Loucy (cell line): ENCODE data around the gene ZNF236.

ENCODE experiments used
- H2AFZ ChIP-seq: fragments of 200-600 bp; sonication (generic); 2 replicates; pipeline ENCODE4 v1.6.0; 2016; ENCODE audit warnings: antibody characterized with exemption, mild to moderate bottlenecking, low read length, moderate library complexity
- H3F3A ChIP-seq: fragments of 200-600 bp; 2 replicates; pipeline ENCODE4 v1.6.0; 2016; ENCODE audit warnings: antibody characterized with exemption, low read depth, mild to moderate bottlenecking
- H3K27me3 ChIP-seq: fragments of 200-600 bp; sonication (generic); 2 replicates; pipeline ENCODE4 v1.6.1; 2014; ENCODE audit warnings: low read length, mild to moderate bottlenecking; ENCODE audit not compliant: insufficient read depth, poor library complexity, severe bottlenecking
- H3K36me3 ChIP-seq: fragments of 200-600 bp; sonication (generic); 2 replicates; pipeline ENCODE4 v1.6.1; 2016; ENCODE audit warnings: low read length; ENCODE audit not compliant: insufficient read depth
- H3K4me1 ChIP-seq: fragments of 200-600 bp; sonication (generic); 2 replicates; pipeline ENCODE4 v1.5.1; 2014; ENCODE audit warnings: low read length, mild to moderate bottlenecking; ENCODE audit not compliant: insufficient read depth, poor library complexity, severe bottlenecking
- H3K4me2 ChIP-seq: fragments of 200-600 bp; sonication (generic); 2 replicates; pipeline ENCODE4 v1.6.0; 2014; ENCODE audit warnings: antibody characterized with exemption, low read length, low read depth, mild to moderate bottlenecking; ENCODE audit not compliant: poor library complexity, severe bottlenecking
- H3K4me3 ChIP-seq: fragments of 200-600 bp; sonication (generic); 2 replicates; pipeline ENCODE4 v1.5.1; 2014; ENCODE audit warnings: low read length, mild to moderate bottlenecking, mixed read lengths; ENCODE audit not compliant: poor library complexity, severe bottlenecking
- H3K79me2 ChIP-seq: fragments of 200-600 bp; sonication (generic); 2 replicates; pipeline ENCODE4 v1.6.1; 2014; ENCODE audit warnings: low read length; ENCODE audit not compliant: insufficient read depth
- H3K9ac ChIP-seq: fragments of 200-600 bp; sonication (generic); 2 replicates; pipeline ENCODE4 v1.6.0; 2014; ENCODE audit warnings: mild to moderate bottlenecking, low read depth, low read length, moderate library complexity; ENCODE audit not compliant: poor library complexity, severe bottlenecking
- H3K9me2 ChIP-seq: fragments of 200-600 bp; sonication (generic); replicated peaks from 2 replicates; pipeline ENCODE4 v1.6.1; 2016; ENCODE audit warnings: low read depth, low read length, mixed read lengths
- H3K9me3 ChIP-seq: fragments of 200-600 bp; sonication (generic); 2 replicates; pipeline ENCODE4 v1.6.1; 2014; ENCODE audit warnings: mild to moderate bottlenecking, antibody characterized with exemption, low read length, low read depth; ENCODE audit not compliant: insufficient read depth
- H4K20me1 ChIP-seq: fragments of 200-600 bp; sonication (generic); 2 replicates; pipeline ENCODE4 v1.6.0; 2014; ENCODE audit warnings: antibody characterized with exemption, low read length, mild to moderate bottlenecking; ENCODE audit not compliant: insufficient read depth, poor library complexity, severe bottlenecking
- CTCF ChIP-seq: fragments of 200-600 bp; sonication (generic); conservative IDR thresholded peaks from 2 replicates; pipeline ENCODE4 v1.5.1; 2014; ENCODE audit warnings: mild to moderate bottlenecking, antibody characterized with exemption, low read length
- EZH2phosphoT487 ChIP-seq: fragments of 200-600 bp; IDR thresholded peaks from 2 replicates; pipeline ENCODE4 v1.6.1; 2018; ENCODE audit warnings: antibody characterized with exemption, mild to moderate bottlenecking, moderate library complexity, borderline replicate concordance

The ZNF236 gene

GRCh38 chr18:76935722-76936337 lies 113.5 kb downstream of the ZNF236 start:
- Histone ChIP-seq H3K4me1 (peaks cover 7% of the 10 kb centered on the region), H3K4me2 (no peak overlapping the region)
- TF ChIP-seq CTCF (no peak), EZH2phosphoT487 (no peak)

DNA sequence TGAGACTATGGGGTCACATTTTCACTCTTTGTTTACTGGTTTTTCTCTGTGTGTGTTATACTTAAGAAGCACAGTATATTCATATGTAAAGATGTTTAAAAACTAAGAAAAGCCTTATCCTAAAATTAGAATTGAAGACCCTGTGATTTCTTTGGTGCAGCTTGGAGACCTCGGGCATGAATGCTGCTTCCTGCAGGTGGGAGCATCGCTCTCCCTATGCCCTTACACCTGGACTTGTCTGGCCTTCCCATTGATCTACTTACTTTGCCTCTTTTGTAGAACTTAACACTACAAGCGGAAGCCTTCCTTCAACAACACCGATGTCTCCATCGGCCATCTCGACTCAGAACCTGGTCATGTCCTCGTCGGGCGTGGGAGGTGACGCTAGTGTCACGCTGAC lies 114.5 kb downstream of the ZNF236 start:
- peaks cover 31% of the 10 kb centered on the region; the same call in 1 of the 2 replicates for H3K36me3 ChIP-seq
- H3K27me3 ChIP-seq = no peaks in the 10 kb centered on the region

More at GRCh38 chr18:76935722-76936337, 113.5 kb downstream of the ZNF236 start:
- no peaks in the 10 kb centered on the region for H3K9me3 ChIP-seq
- no peaks in the 10 kb centered on the region for H3K27me3 ChIP-seq
- peaks cover 31% of the 10 kb centered on the region; the same call in 1 of the 2 replicates for H3K36me3 ChIP-seq
- H3K79me2 ChIP-seq = no peaks in the 10 kb centered on the region
- no peaks in the 10 kb centered on the region for H3F3A ChIP-seq
- no peaks in the 10 kb centered on the region for H4K20me1 ChIP-seq
- no peak overlapping the region for H2AFZ ChIP-seq
- no peak overlapping the region for H3K4me3 ChIP-seq
- H3K9me2 ChIP-seq = no peaks in the 10 kb centered on the region
- no peak overlapping the region for H3K9ac ChIP-seq

GRCh38 chr18:76937597-76937996 lies 115.2 kb downstream of the ZNF236 start:
- H3K9ac ChIP-seq = no peak overlapping the region
- H3K9me3 ChIP-seq = no peaks in the 10 kb centered on the region
- no peaks in the 10 kb centered on the region for H4K20me1 ChIP-seq
- H3K4me2 ChIP-seq = no peak overlapping the region
- H3K9me2 ChIP-seq = no peaks in the 10 kb centered on the region
- H3K4me1 ChIP-seq = no peaks in the 10 kb centered on the region
- H3K4me3 ChIP-seq = no peak overlapping the region
- H2AFZ ChIP-seq = no peak overlapping the region
- H3F3A ChIP-seq = no peaks in the 10 kb centered on the region
- H3K79me2 ChIP-seq = no peaks in the 10 kb centered on the region
- no peak for TF ChIP-seq CTCF
- no peak for TF ChIP-seq EZH2phosphoT487
- peaks cover 31% of the 10 kb centered on the region; the same call in 1 of the 2 replicates for H3K36me3 ChIP-seq
- no peaks in the 10 kb centered on the region for H3K27me3 ChIP-seq

More for the DNA sequence above, 114.5 kb downstream of the ZNF236 start:
- H4K20me1 ChIP-seq = no peaks in the 10 kb centered on the region
- H3K4me3 ChIP-seq = no peak overlapping the region
- H3K79me2 ChIP-seq = no peaks in the 10 kb centered on the region
- H3K4me1 ChIP-seq = peaks cover 4% of the 10 kb centered on the region
- H2AFZ ChIP-seq = no peak overlapping the region
- TF ChIP-seq EZH2phosphoT487 (no peak), CTCF (no peak)
- no peak overlapping the region for H3K4me2 ChIP-seq
- no peak overlapping the region for H3K9ac ChIP-seq
- H3F3A ChIP-seq = no peaks in the 10 kb centered on the region
- no peaks in the 10 kb centered on the region for H3K9me3 ChIP-seq
- H3K9me2 ChIP-seq = no peaks in the 10 kb centered on the region
